ENCODE results near the gene DLX4. TPM values are rescaled to one million over a fixed set of nuclear protein-coding genes. Genes with fewer than 3 reads are reported as not detected.

DLX4 gene
- polyA plus RNA-seq, 2 donors: 0.28 to 1.0 TPM

DNA sequence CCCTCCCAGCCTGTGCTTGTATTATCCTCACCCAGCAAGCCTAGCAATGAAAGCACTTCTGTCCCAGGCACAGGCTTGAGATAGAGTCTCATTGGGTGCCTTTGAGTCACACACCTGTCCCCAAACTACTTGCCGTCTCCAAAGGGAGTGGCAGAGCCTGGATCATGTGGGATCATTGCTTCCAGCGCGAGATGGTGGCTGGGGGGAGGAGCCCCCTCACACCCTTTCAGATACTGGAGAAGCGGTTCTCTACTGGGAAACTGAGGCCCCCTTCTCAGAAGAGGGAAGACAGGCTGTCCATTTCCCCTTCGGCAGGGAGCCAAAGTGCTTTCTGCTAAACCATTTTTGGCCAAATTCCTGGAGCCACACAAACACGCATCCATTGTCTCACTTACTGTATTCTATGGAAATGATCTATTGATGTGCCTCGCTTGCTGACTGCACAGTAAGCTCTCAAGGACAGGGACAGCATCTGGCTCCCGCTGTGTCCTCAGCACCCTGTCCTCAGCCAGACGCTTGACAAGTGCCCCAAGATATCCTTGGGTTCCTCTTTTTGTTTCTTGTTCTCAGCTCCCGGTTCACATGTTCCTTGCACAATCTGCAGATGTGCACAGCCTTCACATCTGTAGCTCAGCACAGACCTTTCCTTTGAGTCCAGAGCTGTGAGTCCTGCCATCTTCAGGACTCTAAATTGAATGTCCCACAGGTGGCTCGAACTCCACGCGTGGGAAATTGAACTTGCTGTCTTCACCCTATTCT is 52.0 kb downstream of the DLX4 start:
- no peak overlapping the region for H3K27ac ChIP-seq (ENCODE audit: low read depth in 2 of 2, low read length in 1 of 2)
- H3K4me1 ChIP-seq (ENCODE audit: control insufficient read depth in 2 of 2, insufficient read depth in 2 of 2, low read length in 1 of 2): peaks cover 0 to 5% of the 10 kb centered on the region in 2 donors
- H3K36me3 ChIP-seq (ENCODE audit: control insufficient read depth in 2 of 2, insufficient read depth in 2 of 2, low read length in 1 of 2): no peaks in the 10 kb centered on the region
- H3K4me3 ChIP-seq (ENCODE audit: low read depth in 1 of 2, low read length in 2 of 2): no peak overlapping the region
- H3K9me3 ChIP-seq (ENCODE audit: control insufficient read depth in 2 of 2, insufficient read depth in 1 of 2, low read depth in 1 of 2, low read length in 1 of 2): no peaks in the 10 kb centered on the region
- no peaks in the 10 kb centered on the region for H3K27me3 ChIP-seq (ENCODE audit: control insufficient read depth in 1 of 2, insufficient read depth in 2 of 2, low read length in 2 of 2)
- 53 to 54% methylated on average over 13 of the region's 13 CpGs for WGBS, 2 donors

DNA sequence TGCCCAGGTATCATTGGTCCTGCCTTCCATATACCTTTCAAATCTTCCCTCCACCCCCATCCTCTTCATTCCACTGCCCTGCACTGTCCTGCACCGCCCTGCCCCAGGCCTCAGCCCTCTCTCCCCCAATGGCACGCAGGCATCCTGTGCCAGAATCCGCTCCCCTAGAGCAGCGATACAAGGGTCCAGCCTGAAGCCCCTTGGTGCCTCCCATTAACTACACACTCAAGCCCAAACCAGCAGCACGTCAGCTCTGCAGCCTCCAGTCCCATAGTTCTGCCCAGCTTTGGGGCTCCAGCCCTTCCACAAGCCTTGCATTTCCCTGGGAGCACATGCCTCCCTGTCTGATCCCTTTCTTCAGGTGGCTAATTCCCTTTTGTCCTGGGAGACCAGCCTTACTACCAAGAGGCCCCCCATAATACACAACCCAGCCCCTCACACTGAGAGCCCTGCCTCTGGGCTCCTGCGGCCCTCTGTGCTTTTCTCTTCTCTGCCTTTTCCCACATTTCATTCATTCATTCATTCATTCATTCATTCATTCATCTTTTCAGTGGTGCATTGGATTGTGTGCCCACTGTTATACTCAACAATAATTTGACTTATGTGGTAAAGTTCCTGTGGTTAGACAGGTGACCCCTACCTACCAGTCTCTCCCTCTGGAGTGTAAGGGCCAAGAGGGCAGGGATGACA is 52.8 kb downstream of the DLX4 start:
- 88 to 94% methylated on average over 6 of the region's 6 CpGs for WGBS, 2 donors
- no peak overlapping the region for H3K4me3 ChIP-seq (ENCODE audit: low read depth in 1 of 2, low read length in 2 of 2)
- H3K27me3 ChIP-seq (ENCODE audit: control insufficient read depth in 1 of 2, insufficient read depth in 2 of 2, low read length in 2 of 2): no peaks in the 10 kb centered on the region
- peaks cover 0 to 5% of the 10 kb centered on the region in 2 donors for H3K4me1 ChIP-seq (ENCODE audit: control insufficient read depth in 2 of 2, insufficient read depth in 2 of 2, low read length in 1 of 2)
- no peak overlapping the region for H3K27ac ChIP-seq (ENCODE audit: low read depth in 2 of 2, low read length in 1 of 2)
- no peaks in the 10 kb centered on the region for H3K9me3 ChIP-seq (ENCODE audit: control insufficient read depth in 2 of 2, insufficient read depth in 1 of 2, low read depth in 1 of 2, low read length in 1 of 2)
- H3K36me3 ChIP-seq (ENCODE audit: control insufficient read depth in 2 of 2, insufficient read depth in 2 of 2, low read length in 1 of 2): no peaks in the 10 kb centered on the region

DNA sequence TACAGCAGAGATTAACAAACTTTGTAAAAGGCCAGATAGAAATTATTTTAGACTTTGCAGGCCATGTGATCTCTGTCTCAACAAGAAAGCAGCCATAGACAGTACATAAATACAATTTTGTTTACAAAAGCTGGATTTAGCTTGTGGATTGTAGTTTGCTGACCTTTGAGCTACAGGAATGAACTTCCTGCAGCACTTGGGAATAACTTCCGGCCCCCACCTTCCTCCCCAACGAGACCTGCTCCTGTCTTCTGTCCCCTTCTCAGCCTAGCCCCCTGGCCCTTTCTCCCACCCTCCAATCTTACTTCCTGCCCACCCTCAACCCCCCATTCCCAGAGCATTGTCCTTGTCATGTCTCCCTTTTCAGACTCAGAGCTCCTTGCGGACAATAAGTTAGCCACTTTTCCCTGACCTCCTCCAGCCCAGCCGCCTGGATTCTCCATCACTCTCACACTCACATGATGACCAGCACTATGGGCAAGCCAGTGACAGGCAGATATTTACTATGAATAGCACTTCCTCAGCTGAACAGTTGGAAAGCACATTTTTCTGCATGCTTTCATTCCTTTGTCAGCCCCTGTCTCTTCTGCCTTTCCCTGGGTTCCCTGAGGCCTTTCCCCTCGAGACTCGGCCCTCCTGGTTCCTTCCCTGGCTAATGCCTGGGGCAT is 53.6 kb downstream of the DLX4 start:
- peaks cover 0 to 11% of the 10 kb centered on the region in 2 donors for H3K4me1 ChIP-seq (ENCODE audit: control insufficient read depth in 2 of 2, insufficient read depth in 2 of 2, low read length in 1 of 2)
- no peaks in the 10 kb centered on the region for H3K36me3 ChIP-seq (ENCODE audit: control insufficient read depth in 2 of 2, insufficient read depth in 2 of 2, low read length in 1 of 2)
- H3K4me3 ChIP-seq (ENCODE audit: low read depth in 1 of 2, low read length in 2 of 2): no peak overlapping the region
- no peak overlapping the region for H3K27ac ChIP-seq (ENCODE audit: low read depth in 2 of 2, low read length in 1 of 2)
- 58 to 62% methylated on average over 6 of the region's 6 CpGs for WGBS, 2 donors
- no peaks in the 10 kb centered on the region for H3K27me3 ChIP-seq (ENCODE audit: control insufficient read depth in 1 of 2, insufficient read depth in 2 of 2, low read length in 2 of 2)
- H3K9me3 ChIP-seq (ENCODE audit: control insufficient read depth in 2 of 2, insufficient read depth in 1 of 2, low read depth in 1 of 2, low read length in 1 of 2): no peaks in the 10 kb centered on the region

- no peaks in the 10 kb centered on the region for H3K9me3 ChIP-seq (ENCODE audit: control insufficient read depth in 2 of 2, insufficient read depth in 1 of 2, low read depth in 1 of 2, low read length in 1 of 2)
- H3K27ac ChIP-seq (ENCODE audit: low read depth in 2 of 2, low read length in 1 of 2): no peak overlapping the region
- no peaks in the 10 kb centered on the region for H3K27me3 ChIP-seq (ENCODE audit: control insufficient read depth in 1 of 2, insufficient read depth in 2 of 2, low read length in 2 of 2)
- peaks cover 4 to 19% of the 10 kb centered on the region in 2 donors for H3K4me1 ChIP-seq (ENCODE audit: control insufficient read depth in 2 of 2, insufficient read depth in 2 of 2, low read length in 1 of 2)
- H3K36me3 ChIP-seq (ENCODE audit: control insufficient read depth in 2 of 2, insufficient read depth in 2 of 2, low read length in 1 of 2): no peaks in the 10 kb centered on the region
- no peak overlapping the region for H3K4me3 ChIP-seq (ENCODE audit: low read depth in 1 of 2, low read length in 2 of 2)
- 65 to 68% methylated on average over 8 of the region's 8 CpGs for WGBS, 2 donors
Observed at GRCh38 chr17:50023520-50023919, 54.5 kb downstream of the DLX4 start.

Other genes starting within 250 kb of the DLX4 start
- gene FAM117A, start 205.1 kb upstream of the DLX4 start, polyA plus RNA-seq: 1 to 10 TPM; 4.8 to 5.9 TPM
- 10 to 100 TPM in 1 of 2 donors, 1 to 10 TPM in 1; 5.7 to 11.8 TPM for gene KAT7, start 180.5 kb upstream of the DLX4 start, polyA plus RNA-seq
- gene TAC4, start 121.1 kb upstream of the DLX4 start, polyA plus RNA-seq: not detected
- gene DLX3, start 26.0 kb downstream of the DLX4 start, polyA plus RNA-seq: 1 to 10 TPM; 2.9 to 3.0 TPM
- 10 to 100 TPM; 38.3 to 41.8 TPM for gene ITGA3, start 86.9 kb downstream of the DLX4 start, polyA plus RNA-seq
- gene PDK2, start 126.2 kb downstream of the DLX4 start, polyA plus RNA-seq: 10 to 100 TPM; 12.1 to 13.5 TPM
- gene SAMD14, start 161.0 kb downstream of the DLX4 start, polyA plus RNA-seq: under 1 TPM; 0.37 to 0.44 TPM
- gene PPP1R9B, start 181.5 kb downstream of the DLX4 start, polyA plus RNA-seq: 10 to 100 TPM; 15.4 to 31.3 TPM
- 1 to 10 TPM; 7.1 to 10.0 TPM for gene SGCA, start 196.8 kb downstream of the DLX4 start, polyA plus RNA-seq
- 10 to 100 TPM; 11.8 to 12.8 TPM for gene COL1A1, start 232.4 kb downstream of the DLX4 start, polyA plus RNA-seq